ENCODE measurements around the gene FN1. TPM values are rescaled to one million over a fixed set of nuclear protein-coding genes. Genes with fewer than 3 reads are reported as not detected.
A peak's percentile ranks its signal among the peaks of the same experiment; 100 is the strongest.

Gene FN1
- total RNA-seq, 1 donor from 2014 or later = 902 TPM

DNA sequence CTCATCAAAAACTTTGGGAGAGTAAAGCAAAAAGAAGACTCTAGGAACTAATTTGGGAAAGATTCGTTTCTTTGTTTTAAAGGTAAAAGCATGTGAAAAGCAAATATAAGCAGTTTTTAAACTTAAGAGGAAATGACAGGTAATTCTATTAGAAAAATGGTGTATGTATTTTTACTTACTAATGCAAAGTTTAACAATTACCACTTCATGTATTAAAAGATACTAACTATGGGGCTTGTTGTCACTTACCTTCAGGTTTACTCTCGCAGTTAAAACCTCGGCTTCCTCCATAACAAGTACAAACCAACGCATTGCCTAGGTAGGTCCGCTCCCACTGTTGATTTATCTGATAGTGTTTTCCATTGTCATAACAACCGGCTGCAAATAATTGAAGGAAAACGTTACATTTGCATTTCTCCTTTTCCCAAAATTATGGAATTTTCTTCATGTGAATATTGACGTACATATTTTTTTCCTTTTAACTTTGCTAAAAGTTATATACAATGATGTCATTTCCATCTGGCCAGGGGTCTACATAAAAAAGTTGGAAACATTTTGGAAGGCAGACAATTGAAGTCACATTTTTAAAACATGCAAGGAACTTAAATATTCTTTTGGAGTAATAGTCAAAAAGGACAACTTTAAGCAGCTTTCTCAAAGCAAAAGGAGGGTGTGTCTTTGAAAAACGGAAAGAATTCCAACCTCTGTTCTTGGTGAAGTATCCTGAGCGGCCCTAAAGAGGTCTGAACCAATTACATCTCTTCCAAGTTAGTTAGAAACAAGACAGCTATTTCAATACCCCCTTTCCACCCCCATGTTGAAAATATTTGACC lies 1.2 kb downstream of the FN1 start:
- peaks cover 6% of the 10 kb centered on the region for H3K9me3 Mint-ChIP-seq
- DNase-seq (ENCODE audit: extremely low spot score, unreplicated experiment) = no peak
- H3K27ac Mint-ChIP-seq = peak overlapping the region; percentile 59
- H3K4me3 Mint-ChIP-seq = peak overlapping the region; percentile 88
- peaks cover 45% of the 10 kb centered on the region for H3K4me1 Mint-ChIP-seq (ENCODE audit: unreplicated experiment)
- H3K36me3 Mint-ChIP-seq = peaks cover 23% of the 10 kb centered on the region
- peaks cover 34% of the 10 kb centered on the region for H3K27me3 Mint-ChIP-seq
- TF ChIP-seq, protein P1, sequence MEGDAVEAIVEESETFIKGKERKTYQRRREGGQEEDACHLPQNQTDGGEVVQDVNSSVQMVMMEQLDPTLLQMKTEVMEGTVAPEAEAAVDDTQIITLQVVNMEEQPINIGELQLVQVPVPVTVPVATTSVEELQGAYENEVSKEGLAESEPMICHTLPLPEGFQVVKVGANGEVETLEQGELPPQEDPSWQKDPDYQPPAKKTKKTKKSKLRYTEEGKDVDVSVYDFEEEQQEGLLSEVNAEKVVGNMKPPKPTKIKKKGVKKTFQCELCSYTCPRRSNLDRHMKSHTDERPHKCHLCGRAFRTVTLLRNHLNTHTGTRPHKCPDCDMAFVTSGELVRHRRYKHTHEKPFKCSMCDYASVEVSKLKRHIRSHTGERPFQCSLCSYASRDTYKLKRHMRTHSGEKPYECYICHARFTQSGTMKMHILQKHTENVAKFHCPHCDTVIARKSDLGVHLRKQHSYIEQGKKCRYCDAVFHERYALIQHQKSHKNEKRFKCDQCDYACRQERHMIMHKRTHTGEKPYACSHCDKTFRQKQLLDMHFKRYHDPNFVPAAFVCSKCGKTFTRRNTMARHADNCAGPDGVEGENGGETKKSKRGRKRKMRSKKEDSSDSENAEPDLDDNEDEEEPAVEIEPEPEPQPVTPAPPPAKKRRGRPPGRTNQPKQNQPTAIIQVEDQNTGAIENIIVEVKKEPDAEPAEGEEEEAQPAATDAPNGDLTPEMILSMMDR (conservative IDR thresholded peaks at IDR 0.05) = no peak

DNA sequence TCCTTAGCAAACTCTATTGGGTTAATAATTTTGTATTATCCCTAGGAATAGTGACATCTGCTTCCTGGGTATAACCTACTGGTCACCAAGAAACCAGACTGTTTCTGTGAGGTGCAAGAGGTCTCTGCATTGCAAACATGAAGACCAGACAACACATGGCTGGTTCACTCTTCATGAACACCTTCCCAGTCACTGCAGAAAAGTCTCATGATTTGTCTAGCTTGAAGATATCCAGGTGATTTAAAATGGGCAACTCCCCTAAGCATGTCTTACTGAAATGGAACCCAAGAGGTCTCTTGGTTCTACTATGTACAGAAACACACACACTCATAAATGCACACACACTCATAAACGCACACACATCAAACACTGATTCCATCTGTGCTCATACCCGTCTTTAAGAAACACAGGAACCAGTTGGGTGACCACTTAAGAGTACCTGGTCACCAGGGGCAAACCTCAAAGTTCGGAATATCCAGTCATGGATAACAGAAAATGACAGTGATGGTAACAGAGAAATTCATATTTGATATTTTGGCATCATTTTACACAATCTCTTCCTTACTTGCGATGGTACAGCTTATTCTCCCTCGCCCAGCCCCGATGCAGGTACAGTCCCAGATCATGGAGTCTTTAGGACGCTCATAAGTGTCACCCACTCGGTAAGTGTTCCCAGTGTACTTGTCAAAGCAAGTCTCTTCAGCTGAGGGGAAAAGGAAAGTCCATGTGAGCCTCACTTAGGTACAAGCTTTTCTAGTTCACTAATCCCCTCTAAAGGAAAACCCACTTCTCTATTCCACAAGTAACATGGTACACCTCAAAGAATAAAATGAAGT lies 2.9 kb downstream of the FN1 start:
- TF ChIP-seq, protein P1 (conservative IDR thresholded peaks at IDR 0.05) = no peak
- H3K4me3 Mint-ChIP-seq = peak overlapping the region; percentile 88
- H3K4me1 Mint-ChIP-seq (ENCODE audit: unreplicated experiment) = peaks cover 36% of the 10 kb centered on the region
- peak overlapping the region; percentile 38 for H3K27ac Mint-ChIP-seq
- H3K27me3 Mint-ChIP-seq = peaks cover 23% of the 10 kb centered on the region
- H3K9me3 Mint-ChIP-seq = peaks cover 6% of the 10 kb centered on the region
- peaks cover 33% of the 10 kb centered on the region for H3K36me3 Mint-ChIP-seq
- DNase-seq (ENCODE audit: extremely low spot score, unreplicated experiment) = no peak

DNA sequence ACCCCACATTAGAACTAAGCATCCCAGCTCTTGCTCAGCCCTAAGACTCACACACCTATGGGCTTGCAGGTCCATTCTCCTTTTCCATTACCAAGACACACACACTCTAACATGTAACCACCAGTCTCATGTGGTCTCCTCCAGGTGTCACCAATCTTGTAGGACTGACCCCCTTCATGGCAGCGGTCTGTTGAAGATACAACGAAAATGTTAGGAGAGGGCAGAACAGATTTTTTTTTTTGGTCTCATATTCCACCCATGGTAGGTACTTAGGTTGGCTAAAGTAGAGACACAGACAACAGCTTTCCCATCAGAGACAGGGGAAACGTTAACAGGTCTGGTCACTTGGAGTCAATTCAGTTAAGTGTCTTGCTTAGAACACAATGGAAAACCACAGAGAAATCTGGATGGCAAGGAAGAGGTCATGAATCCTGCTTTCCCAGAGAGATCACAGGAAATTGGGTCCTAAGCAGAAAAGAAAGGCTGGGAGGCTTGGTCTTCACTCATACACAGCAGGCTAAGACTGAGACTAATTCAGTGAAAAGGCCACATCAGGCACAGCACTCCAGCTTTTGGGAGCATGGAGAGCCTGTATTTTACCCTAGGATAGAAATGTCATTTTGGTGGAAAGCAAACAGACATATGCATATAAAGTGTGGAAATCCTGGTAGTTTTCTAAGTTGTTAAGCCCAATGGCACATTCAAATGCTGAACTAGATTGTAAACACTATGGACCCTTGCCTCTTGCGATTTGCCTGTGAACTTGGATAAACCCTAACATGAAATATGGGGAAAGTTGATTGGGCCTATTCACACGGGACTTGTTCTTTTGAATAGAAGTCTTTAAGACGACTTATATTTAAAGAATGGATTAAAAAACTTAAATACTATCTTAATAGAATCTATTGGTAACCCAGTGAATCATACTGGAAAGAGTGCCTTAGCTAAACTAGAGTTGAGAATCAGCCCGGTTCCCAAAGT lies 3.8 kb downstream of the FN1 start:
- TF ChIP-seq, protein P1 (conservative IDR thresholded peaks at IDR 0.05) = no peak
- Mint-ChIP-seq H3K9me3 (peaks cover 6% of the 10 kb centered on the region), H3K36me3 (peaks cover 39% of the 10 kb centered on the region), H3K4me1 (ENCODE audit: unreplicated experiment) (peaks cover 33% of the 10 kb centered on the region), H3K27me3 (peaks cover 16% of the 10 kb centered on the region), H3K27ac (no peak overlapping the region), H3K4me3 (peak overlapping the region; percentile 62)
- DNase-seq (ENCODE audit: extremely low spot score, unreplicated experiment) = no peak

GRCh38 chr2:215431290-215431689 lies 4.6 kb downstream of the FN1 start:
- TF ChIP-seq, protein P1 (conservative IDR thresholded peaks at IDR 0.05) = no peak
- Mint-ChIP-seq H3K4me3 (no peak overlapping the region), H3K27ac (no peak overlapping the region), H3K9me3 (peaks cover 6% of the 10 kb centered on the region), H3K36me3 (peaks cover 39% of the 10 kb centered on the region), H3K4me1 (ENCODE audit: unreplicated experiment) (peaks cover 27% of the 10 kb centered on the region), H3K27me3 (peaks cover 9% of the 10 kb centered on the region)
- DNase-seq (ENCODE audit: extremely low spot score, unreplicated experiment) = no peak
